Stimulated activated CD4-positive, alpha-beta T cell treated with anti-CD3 and anti-CD28 coated beads, Interleukin-4, amount 100 ng/mL, for 24 hours (primary cell): ENCODE measurements around the gene ALDH3A1.

ENCODE experiments used
- DNase-seq: peaks from one replicate; pipeline ENCODE4 v3.0.0-alpha.2; 2020

The ALDH3A1 gene

DNA sequence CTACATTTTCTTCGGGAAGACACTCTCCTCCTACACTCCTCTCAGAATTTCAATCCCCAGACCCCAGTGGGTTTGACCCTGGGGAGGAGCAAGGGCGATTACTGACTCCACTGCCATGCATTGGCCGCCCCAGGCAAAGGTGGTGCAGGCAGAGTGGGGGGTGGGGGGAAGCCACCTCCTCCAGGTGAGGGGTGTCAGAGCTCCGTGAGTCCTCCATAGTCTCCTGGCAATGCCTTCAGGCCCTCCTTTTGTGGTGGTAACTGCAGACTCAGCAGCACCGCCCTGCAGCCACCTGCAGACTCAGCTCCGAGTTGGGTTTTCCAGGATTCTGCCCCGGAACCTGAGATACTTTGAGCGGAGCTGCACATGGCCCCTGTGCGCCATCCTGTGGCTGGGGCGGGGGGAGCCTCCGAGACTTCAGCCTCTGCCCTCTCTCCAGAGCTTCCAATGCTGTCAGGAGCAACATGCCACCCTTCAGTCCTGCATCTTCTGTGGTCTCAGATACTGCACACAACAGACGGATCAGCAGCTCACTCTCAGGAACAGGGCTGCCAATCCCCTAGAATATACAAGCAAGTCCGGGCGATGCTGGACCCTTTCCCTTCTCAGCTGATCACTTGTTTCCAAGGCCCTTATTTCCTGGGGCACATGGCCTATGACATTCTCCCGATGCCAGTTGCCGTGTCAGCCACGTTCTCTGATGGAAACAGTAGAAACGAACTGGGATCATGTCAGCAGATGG lies 29.3 kb downstream of the ALDH3A1 start:
- DNase-seq: no peak

DNA sequence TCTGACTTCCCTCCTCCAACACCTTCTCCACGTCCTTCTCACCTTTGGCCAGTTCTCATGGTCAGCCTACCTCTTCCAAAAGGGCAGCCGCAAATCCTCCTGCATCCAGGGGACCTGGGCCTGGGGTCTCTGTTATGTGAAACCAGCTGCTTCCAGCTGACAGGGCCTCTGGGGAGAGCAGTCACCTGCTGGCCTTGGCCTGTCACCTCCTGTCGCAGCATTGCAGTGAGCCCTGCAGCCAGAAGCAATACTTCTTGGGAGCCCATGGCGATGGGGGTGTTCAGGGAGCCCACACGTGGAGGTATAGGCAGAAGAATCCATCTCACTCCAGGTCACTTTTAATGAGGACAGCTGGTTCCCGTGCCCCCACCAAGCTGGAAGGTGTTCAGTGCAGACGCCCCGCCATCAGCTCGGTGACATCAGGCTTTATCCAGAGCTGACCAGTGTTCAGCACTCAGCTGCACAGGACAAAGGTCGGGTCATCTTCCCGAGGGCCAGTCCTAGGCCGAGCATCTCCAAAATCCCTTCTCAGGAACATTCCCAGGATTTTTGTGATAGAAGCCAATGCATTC lies 30.0 kb downstream of the ALDH3A1 start:
- no peak for DNase-seq

DNA sequence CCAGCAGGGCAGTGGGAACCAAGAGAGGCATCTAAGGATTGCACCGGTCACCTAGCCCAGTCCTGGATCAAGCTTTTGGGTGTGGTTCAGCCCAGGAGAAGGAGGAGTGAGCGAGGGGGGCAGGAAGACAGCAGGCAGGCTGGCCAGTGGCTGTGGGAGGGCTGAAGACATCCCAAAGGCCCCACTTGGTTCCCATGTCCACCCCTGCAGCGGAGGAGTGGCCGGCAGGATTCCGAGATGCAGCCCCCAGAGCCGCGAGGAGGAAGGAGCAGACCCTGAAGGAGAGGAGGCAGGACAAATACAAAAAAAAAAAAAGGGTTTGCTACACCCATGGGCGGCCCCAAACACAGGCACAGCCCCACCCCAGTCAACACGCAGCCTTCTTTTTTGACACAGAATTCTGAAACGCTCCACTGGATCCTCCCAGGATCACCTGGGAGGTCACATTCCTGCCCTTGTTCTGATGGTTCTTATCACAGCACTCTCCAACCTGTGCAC lies 30.6 kb downstream of the ALDH3A1 start:
- no peak for DNase-seq

DNA sequence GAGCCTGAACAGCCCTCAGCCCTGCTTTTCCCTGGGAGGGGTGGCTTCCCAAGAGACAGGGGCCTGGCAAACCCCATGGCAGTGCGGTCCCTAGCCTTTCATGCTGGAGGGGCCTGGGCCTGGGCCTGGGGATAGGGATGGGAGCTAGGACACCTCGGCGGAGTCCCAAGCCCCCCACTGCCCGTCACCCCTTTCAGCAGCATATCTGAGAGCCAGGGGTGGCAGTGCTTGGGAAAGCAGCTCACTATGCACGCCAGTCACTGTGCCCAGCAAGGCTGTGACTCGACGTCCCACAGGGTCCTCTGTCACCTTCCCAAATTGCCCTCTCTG lies 31.1 kb downstream of the ALDH3A1 start:
- DNase-seq: no peak

DNA sequence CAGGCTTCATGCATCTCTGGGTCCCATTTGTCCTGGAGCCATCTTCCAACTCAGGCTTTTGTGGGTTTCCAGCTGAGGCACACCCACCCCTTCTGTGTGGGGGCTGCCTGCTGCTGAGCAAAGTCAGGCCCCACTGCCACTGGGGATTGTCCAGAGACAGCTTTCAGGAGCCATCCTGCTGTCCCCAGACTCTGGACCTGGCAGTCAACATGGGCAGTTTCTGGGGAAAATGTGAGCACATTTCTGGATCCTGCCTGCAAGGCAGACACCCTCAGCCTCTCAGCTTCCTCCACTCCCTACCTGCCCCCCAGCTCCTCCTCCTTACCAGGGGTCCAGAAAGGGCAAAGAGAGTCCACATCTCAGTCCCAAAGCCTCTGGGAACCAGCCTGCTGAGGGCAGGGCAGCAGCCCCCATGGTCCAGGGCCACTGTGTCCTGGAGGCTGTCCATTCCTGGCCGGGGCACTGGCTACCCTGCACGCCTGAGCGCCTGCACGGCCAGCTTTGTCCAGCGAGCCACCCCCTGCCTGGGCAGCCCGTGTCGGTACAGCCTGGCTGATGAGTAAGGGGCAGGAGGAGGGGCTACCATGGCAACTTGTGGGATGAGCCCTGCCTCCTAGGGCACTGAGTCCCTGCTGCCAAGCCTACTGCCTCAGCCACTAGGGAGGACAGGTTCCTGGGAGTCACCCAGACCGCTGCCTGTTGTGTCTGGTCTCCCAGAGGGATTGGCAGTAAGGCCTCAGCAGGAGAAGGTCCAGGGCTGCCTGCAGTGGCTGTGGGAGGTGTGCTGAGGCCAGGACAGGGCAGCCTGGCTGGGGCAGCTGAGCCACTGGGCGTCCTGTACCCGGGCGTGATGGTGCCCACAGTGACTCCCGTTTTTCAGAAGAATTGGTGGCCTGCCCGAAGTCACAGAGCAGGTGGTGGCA lies 31.7 kb downstream of the ALDH3A1 start, which contains the start of gene SLC47A2:
SLC47A2 (minus strand) TSS at position 477 of the 923 bp plus-strand sequence; CDS start at position 448, 29 bp downstream.
- no peak for DNase-seq

DNA sequence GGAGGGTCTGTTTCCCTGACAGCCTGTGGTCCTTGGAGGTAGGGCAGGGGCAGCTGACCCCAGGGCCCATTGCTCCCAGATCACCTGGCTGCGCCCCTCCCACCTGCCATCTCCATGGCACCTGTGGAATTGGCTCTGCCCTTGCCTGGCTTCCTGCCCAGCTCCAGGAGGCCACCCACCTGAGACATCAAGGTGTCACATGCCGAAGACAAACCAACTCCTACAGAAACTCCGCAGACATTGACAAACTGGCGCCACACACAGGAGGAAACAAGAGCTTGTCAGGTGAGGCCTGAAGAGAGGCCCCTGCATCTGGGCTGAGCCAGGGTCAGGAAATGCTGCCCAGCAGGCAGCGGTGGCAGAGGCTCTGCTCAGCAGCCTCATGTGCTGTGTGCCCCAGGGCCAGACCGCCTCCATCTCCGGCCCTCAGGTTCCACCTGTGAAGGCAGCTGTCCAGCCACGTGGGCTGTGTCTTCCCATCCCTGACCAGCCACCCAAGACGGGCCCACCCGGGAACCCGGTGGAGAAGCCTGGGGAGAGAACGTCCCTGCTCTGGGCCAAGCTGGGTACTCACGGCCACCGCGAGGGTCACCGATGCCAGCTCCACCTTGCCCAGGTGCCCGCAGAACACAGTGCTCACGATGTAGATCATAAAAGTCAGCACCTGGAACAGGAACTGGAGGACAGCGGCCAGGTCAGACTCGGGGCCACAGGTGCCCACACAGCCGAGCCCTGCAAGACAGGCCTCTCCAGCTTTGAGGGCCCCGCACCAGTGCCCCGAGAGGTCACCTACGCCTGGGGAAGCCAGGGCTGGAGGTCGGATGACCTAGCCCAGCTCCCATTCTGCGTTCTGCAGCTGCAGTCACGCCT lies 33.3 kb downstream of the ALDH3A1 start:
- DNase-seq: no peak

DNA sequence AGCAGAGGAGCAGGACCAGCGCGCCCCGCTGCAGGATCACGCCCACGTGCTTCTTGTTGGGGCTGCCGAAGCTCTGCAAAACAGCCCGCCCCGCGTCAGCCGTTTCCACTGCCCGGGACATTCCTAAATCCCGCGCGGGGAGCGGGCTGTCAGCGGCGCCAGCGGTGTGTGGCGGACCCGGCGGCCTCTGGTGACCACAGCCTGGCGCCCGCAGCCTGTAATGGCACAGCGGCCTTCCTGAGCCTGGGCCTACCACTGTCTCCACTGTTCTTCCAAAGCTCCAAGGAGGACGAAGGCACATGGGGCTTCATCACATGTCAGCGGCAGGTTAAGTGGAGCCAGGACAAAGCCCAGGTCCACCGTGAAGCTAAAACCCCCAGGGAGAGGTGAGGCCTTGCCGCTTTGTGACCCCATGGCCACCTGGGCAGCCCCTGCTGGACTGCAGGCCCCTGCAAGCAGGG lies 34.2 kb downstream of the ALDH3A1 start:
- DNase-seq: no peak

DNA sequence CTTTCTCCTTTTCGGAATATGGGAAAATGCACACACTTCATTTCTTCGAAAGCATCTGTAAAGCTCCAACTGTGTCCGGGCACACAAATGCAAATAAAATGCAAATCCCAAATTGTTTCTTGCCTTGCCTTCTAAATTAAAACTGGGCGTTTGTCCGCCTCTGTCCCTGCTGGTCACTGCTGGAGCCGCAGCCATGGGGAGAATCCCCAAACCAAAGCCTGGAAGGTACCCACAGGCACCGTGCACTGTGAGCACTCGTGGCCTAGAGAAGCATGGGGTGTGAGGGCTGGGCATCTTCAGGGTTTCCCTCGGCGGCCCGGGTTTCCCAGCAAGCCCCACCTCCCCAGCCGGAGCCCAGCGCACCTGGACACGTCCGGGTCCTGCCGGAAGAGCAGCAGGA lies 34.6 kb downstream of the ALDH3A1 start:
- DNase-seq: no peak

DNA sequence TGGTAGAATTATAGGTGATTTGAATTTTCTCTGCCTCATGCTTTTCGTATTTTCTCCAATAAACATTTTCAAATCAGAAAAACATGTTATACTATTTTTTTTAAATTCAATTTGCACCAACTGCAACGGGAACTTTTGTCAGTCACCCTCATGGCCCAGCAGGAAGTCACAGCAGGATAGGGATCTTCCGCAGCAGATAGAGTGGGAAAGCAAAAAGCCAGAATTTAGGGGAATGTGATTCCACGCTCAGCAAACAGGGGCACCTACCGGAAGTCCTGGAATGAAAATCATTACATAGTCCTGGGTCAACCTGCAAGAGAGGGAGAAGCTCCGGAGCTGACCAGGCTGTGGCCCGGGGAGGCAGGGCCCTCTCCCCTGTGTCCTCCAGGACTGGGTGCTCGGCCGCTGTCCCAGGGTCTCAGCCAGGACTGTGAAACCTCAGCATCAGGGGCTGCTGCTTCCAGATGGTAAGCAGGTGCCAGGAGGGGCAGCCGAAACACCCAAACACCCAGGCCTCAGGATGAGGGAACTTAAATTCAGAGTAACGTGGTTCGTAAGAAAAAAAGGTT lies 35.6 kb downstream of the ALDH3A1 start:
- DNase-seq: no peak

DNA sequence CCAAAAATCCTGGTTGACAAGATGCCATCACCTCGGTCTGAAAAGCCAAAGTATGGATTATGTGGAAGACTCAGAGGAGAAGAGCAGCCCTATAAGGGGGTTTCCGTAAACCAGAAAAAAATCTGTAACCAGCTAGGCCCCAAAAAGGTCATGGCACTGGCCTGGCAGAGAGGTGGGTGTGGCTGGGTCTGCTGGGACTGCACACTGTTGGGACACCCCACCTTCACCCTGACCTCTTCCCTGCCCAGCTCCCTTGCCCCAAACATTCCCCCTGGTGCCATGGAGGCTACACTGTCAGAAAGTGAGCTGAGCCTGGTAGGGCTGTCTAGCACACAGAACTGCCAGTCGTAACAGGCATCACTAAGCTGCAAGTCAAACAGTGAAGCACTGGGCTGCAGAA lies 38.3 kb downstream of the ALDH3A1 start:
- no peak for DNase-seq

DNA sequence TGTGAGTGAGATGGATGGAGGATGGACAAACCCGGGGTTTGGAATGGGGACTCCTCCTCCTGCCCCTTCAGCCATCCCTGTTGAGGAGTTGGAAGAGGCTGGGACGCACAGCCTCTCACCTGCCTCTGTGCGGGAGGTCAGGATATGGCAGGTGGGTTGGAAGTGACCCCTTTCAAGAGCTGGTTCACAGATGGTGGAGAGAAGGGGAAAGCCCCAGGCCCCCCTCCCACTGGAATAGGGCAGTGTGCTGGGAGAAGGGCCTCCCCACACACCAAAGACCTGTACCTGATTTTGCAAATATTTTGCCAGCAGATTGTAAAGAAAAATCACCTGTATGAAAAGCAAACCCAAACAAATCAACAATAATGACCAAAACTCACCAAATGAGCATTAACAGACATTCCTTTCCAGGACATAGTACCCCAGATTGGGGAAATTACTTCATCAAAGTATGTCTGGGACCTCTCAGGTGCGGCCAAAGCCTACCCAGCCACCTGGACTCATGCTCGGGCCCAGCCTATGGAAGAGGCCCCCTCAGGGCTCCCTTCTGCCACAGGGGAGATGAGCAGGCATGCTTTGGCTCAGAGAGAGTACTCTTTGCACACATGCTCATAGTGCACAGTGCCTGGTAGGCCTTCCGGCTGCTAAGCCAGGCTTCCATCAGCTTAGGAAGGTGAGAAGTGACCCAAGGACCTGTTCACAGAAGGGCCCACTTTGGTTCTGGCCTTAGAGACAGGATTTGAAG lies 39.5 kb downstream of the ALDH3A1 start:
- DNase-seq: no peak

DNA sequence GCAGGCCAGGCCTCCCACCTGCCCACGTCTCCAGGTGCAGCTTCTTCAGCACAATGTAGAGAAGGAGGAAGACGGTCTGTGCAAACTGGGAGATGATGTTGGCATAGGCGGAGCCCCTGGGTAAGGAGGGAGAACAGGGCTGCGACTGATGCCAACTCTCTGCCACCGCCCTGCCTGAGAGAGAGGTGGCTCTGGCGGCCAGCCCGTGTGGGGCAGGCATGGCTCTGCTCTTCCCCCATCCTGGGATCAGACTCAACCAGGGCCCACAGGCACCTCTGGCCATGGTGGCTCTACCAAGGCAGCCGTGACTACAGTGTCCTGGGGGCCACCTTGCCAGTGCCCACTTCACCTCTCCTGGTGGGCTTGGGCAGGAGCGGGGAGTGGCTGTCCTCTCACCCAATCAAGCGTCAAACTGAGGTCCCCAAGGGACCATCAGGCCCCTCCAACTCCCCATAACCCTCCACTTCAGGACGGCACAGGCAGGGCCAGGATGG lies 40.3 kb downstream of the ALDH3A1 start:
- no peak for DNase-seq

DNA sequence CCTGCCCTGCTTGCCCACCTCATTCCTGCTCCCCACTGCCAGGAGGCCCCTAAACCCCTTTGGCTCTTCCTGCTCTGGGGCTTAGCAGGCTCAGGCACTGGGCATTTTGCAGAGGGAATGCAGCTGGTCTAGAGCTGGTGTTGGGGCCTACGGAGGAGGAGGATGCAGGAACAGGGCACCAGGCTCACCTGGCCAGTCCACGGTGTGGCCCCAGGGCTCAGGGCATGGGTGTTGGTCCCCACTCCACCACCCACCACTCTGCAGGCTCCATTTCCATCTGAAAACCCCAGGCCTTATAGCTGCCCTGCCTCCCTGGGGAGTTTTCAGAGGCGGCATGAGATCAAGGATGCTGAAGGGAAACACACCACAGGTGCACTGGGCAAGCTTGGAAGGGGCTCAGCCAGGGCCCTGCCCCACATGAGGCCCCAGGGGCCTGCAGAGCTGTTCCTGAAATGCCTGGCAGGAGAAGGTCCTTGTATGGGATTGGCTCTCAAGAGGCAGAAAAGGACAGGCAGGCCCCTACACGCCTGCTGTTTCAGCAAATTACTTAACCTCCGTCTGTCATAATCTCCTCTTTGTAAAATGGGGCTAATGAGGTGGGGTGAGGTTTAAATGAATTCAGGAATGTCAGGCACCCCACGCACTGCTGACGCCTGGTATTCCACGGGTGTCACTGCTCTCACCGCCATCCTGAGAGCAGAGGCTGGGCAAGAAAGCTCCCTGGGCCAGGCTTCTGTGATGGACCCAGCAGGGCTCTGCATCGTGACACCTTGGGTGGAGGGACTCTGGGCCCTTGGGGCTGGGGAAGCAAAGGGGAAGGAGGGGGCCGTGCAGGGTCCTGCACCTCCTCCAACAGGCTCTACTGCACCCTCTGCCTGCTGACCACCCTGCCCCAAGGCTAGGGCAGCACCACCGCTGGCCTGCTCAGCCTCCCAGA lies 41.0 kb downstream of the ALDH3A1 start:
- DNase-seq: no peak

DNA sequence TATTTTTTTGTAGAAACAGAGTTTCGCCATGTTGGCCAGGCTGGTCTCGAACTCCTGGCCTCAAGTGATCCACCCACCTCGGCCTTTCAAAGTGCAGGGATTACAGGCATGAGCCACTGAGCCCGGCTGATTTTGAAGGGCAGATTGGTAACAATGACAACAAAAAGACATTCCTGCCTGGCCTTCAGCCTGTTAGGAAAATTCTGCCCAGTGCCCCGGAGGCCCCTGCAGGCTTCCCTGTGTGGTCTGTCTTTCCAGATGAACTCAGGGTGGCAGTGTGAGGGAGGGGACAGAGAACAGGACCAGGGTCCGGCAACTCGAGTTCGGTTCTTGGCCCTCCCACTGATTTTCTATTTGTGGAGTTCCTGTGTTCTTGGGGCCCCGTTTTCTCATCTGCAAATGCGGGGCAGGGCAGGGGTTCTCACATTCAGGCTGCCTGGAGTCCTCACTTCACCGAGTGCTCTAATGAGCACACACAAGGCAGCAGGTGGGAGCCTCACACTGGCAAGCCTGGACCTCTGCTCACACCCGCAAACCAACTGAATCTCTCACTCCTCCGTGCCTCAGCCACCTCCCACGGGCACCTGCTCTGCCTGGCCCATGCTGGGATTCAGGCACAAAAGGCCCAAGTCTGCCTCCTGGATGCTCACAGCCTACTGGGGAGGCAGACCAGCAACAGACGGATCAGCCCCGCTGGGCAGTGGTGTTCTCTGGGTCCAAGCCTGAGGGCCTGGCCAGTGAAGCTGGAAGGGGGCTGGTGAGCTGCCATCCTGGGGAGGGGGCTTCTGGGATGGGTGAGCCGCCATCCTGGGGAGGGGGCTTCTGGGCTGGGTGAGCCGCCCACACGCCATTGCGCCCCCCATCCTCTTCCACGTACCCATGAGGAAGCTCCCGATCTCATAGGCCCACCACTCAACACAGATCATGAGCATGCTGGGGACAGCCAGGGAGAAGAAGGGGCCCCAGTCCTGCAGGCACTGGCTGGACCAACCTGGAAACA lies 42.0 kb downstream of the ALDH3A1 start:
- no peak for DNase-seq

DNA sequence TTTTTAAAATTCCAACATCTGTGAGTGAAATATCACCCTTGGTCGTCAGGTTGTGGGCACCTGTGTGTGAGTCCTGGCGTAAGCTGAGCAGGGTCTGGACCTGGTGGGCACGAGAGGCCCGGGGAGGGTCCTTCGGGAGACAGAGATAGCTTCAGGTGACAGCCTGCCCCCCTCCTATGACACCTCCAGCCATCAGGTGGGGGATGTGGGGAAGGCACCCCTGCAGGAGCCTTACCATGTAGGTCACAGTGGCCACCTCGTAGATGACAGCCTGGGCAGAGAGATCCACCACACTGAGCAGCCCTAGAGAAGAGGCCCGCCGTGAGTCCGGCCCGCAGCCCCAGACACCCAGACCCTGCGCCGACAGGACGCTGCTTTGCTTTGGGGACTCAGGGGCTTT lies 42.9 kb downstream of the ALDH3A1 start:
- DNase-seq: no peak

DNA sequence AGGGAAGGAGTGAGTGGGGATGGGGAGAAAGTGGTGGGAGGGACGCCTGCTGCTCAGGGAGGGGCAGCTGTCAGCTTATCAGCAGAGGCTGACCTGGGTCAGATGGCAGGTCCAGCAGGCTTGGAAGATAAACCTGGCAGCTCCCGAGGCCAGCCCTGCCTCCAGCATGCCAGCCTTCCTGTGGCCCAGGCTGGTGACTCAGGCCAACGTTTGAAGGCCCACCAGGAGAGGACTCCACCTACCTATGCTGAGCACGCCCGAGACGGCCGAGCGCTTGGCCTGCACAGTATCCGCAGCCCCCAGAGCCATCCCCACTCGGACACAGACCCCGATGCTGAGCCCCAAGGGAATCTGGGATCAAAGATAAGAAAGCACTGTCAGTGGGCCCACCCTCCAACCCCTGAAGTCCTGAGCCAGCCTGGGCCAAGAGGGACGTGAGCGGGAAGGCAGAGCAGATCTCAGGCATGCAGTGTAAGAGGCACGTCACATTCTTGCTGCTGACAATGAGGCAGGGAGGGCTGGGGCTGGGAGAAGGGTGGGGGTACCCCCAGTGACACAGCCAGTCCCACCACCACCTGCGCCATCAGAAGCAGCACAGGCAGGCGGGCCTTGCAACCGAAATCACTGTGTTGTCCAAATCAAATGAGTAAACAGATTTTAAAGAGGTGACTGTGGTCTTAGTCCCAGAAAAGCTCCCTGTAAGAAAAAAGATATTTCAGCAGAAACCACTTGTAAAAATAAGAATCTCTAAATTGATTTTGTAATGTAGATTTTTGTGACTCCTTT lies 44.1 kb downstream of the ALDH3A1 start:
- DNase-seq: no peak

DNA sequence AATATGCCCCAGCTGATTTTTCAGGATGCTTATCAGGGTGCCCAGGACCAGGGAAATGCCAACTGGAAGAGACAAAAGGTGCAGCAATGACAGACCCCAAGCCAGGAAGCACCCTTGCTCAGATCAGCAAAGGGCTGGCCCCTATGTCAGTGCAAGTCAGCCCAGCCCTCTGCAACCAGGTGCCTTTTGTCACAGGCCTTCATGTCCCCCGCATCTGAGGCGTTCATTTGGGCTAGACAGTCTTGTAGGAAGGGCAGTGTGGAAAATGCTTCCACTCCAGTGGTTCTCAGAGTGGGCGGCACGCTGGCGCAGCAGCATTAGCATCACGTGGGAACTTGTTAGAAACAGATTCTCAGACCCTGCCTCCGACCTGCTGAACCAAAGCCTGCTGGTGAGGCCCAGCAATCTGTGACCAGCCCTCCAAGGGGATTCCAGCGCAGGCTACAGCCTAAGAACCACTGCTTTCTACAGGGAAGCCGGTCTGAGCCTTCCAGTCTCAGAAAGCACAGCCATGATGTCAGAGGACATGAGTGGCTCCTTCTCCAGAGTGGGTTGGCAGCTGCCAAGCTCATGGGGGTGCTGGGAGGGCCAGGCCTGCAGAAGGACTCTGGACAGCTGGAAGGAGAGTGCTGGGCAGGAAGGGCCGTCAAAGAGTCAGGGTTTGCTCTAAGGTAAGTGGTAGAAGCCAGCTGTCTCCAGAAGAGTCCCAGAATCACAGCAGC lies 44.8 kb downstream of the ALDH3A1 start:
- no peak for DNase-seq
